Tibial nerve (tissue), 3 donors: ENCODE measurements around the gene CLDN6.
"Not testable (repeated sequence)": the region's sequence is repeated elsewhere in the genome, so short reads cannot be mapped to it uniquely, and the experiment has no call there.

Source experiments
- CTCF ChIP-seq, 5 experiments: fragments of 200-600 bp in 3 of 5; fragments of 450-650 bp in 2 of 5; sonication (generic) in 3 of 5; IDR thresholded peaks; one replicate each; pipeline ENCODE4 v1.5.1; 2016 to 2019; ENCODE audit warnings: antibody characterized with exemption in 5 of 5, mild to moderate bottlenecking in 3 of 5, moderate library complexity in 2 of 5
- POLR2A ChIP-seq, 2 donors: fragments of 450-650 bp; IDR thresholded peaks; one replicate each; pipeline ENCODE4 v1.6.1; 2017; ENCODE audit warnings: antibody characterized with exemption in 2 of 2, mild to moderate bottlenecking in 2 of 2, moderate library complexity in 2 of 2

GRCh38 chr16:3055734-3056115 lies 37.7 kb upstream of the CLDN6 start:
- not testable (repeated sequence) for TF ChIP-seq CTCF, POLR2A (IDR thresholded peaks at IDR 0.05)
